GM23338 (cell line): ENCODE data around the gene IL19. TPM values are rescaled to one million over a fixed set of nuclear protein-coding genes. Genes with fewer than 3 reads are reported as not detected.

ENCODE experiments used
- ATAC-seq: fragments of 200-7000 bp; cut with Tn5 transposase; 3 replicates; pipeline ENCODE4 v1.9.1; 2020
- DNase-seq: peaks from one replicate; pipeline ENCODE4 v3.0.0-alpha.2; 2015; ENCODE audit warnings: low spot score
- H2AFZ ChIP-seq: fragments of 200-600 bp; sonication (generic); 2 replicates; pipeline ENCODE4 v1.8.0; 2016; ENCODE audit warnings: antibody characterized with exemption, mild to moderate bottlenecking, moderate library complexity
- H3F3A ChIP-seq: fragments of 200-600 bp; sonication (generic); replicated peaks from 2 replicates; pipeline ENCODE4 v1.8.0; 2017; ENCODE audit warnings: antibody characterized with exemption, mixed run types, low read depth
- H3K27ac ChIP-seq: fragments of 200-600 bp; sonication (generic); 2 replicates; pipeline ENCODE4 v1.6.1; 2016; ENCODE audit warnings: low read depth
- H3K27me3 ChIP-seq: fragments of 200-600 bp; sonication (generic); 2 replicates; pipeline ENCODE4 v1.8.0; 2016; ENCODE audit warnings: mild to moderate bottlenecking, mixed run types, moderate library complexity; ENCODE audit not compliant: insufficient read depth
- H3K36me3 ChIP-seq: fragments of 200-600 bp; sonication (generic); 2 replicates; pipeline ENCODE4 v1.8.0; 2016; ENCODE audit warnings: mild to moderate bottlenecking; ENCODE audit not compliant: insufficient read depth
- H3K4me1 ChIP-seq: fragments of 200-600 bp; sonication (generic); 2 replicates; pipeline ENCODE4 v1.8.0; 2016; ENCODE audit warnings: mild to moderate bottlenecking, moderate library complexity; ENCODE audit not compliant: insufficient read depth
- H3K4me2 ChIP-seq: fragments of 200-600 bp; sonication (generic); 2 replicates; pipeline ENCODE4 v1.7.1; 2017; ENCODE audit warnings: mixed run types
- H3K4me3 ChIP-seq: fragments of 200-600 bp; sonication (generic); 2 replicates; pipeline ENCODE4 v1.6.1; 2016; ENCODE audit warnings: mixed run types
- H3K79me2 ChIP-seq: fragments of 200-600 bp; sonication (generic); replicated peaks from 2 replicates; pipeline ENCODE4 v1.8.0; 2017; ENCODE audit warnings: mild to moderate bottlenecking; ENCODE audit not compliant: insufficient read depth
- H3K9me2 ChIP-seq: fragments of 200-600 bp; sonication (generic); 2 replicates; pipeline ENCODE4 v1.8.0; 2017; ENCODE audit not compliant: insufficient read depth
- H4K20me1 ChIP-seq: fragments of 200-600 bp; sonication (generic); replicated peaks from 2 replicates; pipeline ENCODE4 v1.8.0; 2017; ENCODE audit warnings: mild to moderate bottlenecking; ENCODE audit not compliant: insufficient read depth
- H3K27ac Mint-ChIP-seq: 2 replicates; pipeline ENCODE4 v1.8.0; 2020; ENCODE audit warnings: inconsistent platforms, mild to moderate bottlenecking, moderate library complexity, mixed read lengths
- H3K27me3 Mint-ChIP-seq: 3 replicates; pipeline ENCODE4 v1.8.0; 2022; ENCODE audit warnings: low read depth, mild to moderate bottlenecking, moderate library complexity, mixed read lengths, inconsistent platforms; ENCODE audit not compliant: insufficient read depth, poor library complexity
- H3K36me3 Mint-ChIP-seq: 3 replicates; pipeline ENCODE4 v1.8.0; 2021; ENCODE audit warnings: low read depth, mild to moderate bottlenecking, inconsistent platforms, moderate library complexity, mixed read lengths
- H3K4me1 Mint-ChIP-seq: 3 replicates; pipeline ENCODE4 v1.8.0; 2020; ENCODE audit warnings: mild to moderate bottlenecking, inconsistent platforms, mixed read lengths
- H3K4me3 Mint-ChIP-seq: 3 replicates; pipeline ENCODE4 v1.8.0; 2021; ENCODE audit warnings: moderate library complexity, mild to moderate bottlenecking, inconsistent platforms, mixed read lengths
- H3K9me3 Mint-ChIP-seq: 3 replicates; pipeline ENCODE4 v1.8.0; 2020; ENCODE audit warnings: moderate library complexity, mild to moderate bottlenecking, inconsistent platforms, mixed read lengths
- CREB1 ChIP-seq: fragments of 250-450 bp; sonication (Bioruptor Pico); IDR thresholded peaks from 2 replicates; pipeline ENCODE4 v1.5.0; 2020; ENCODE audit warnings: low read depth, mild to moderate bottlenecking, moderate library complexity
- ETS1 ChIP-seq: IDR thresholded peaks from 2 replicates; pipeline ENCODE4 v1.6.1; 2016; ENCODE audit warnings: antibody characterized with exemption
- EZH2 ChIP-seq: fragments of 200-600 bp; sonication (generic); IDR thresholded peaks from one replicate; pipeline ENCODE4 v1.8.0; 2017; ENCODE audit warnings: antibody characterized with exemption, mild to moderate bottlenecking, low read depth; ENCODE audit not compliant: unreplicated experiment
- EZH2phosphoT487 ChIP-seq: fragments of 200-600 bp; sonication (generic); IDR thresholded peaks from one replicate; pipeline ENCODE4 v1.8.1; 2018; ENCODE audit warnings: antibody characterized with exemption; ENCODE audit not compliant: unreplicated experiment
- JUNB ChIP-seq: IDR thresholded peaks from one replicate; pipeline ENCODE4 v1.6.1; 2016; ENCODE audit warnings: antibody characterized with exemption; ENCODE audit not compliant: unreplicated experiment
- NANOG ChIP-seq: IDR thresholded peaks from 2 replicates; pipeline ENCODE4 v1.6.1; 2016; ENCODE audit warnings: antibody characterized with exemption, borderline replicate concordance
- POLR2AphosphoS5 ChIP-seq: IDR thresholded peaks from 2 replicates; pipeline ENCODE4 v1.6.1; 2016; ENCODE audit warnings: antibody characterized with exemption, low read depth
- STAT1 ChIP-seq: IDR thresholded peaks from one replicate; pipeline ENCODE4 v1.6.1; 2016; ENCODE audit warnings: antibody characterized with exemption; ENCODE audit not compliant: unreplicated experiment
- ZNF114 ChIP-seq: fragments of 250-450 bp; sonication (Bioruptor Pico); IDR thresholded peaks from 2 replicates; pipeline ENCODE4 v1.5.0; 2020; ENCODE audit warnings: mild to moderate bottlenecking, moderate library complexity
- ZNF331 ChIP-seq: fragments of 250-450 bp; sonication (Bioruptor Pico); IDR thresholded peaks from 2 replicates; pipeline ENCODE4 v1.5.0; 2020; ENCODE audit warnings: low read depth, mild to moderate bottlenecking, moderate library complexity
- ZNF462 ChIP-seq: fragments of 250-450 bp; sonication (Bioruptor Pico); IDR thresholded peaks from 2 replicates; pipeline ENCODE4 v1.5.0; 2020; ENCODE audit warnings: mild to moderate bottlenecking, moderate library complexity
- polyA plus RNA-seq: library from polyadenylated mRNA; unstranded; fragments of >200 nt; fragmentation: Nextera tagmentation; extraction: Ambion mirVana; gene quantifications from 2 replicates; pipeline ENCODE4 v1.2.1, GENCODE V29; 2016
- total RNA-seq: library from RNA; depleted of rRNA; stranded (reverse); fragments of >200 nt; shearing (Covaris generic); gene quantifications from 2 replicates; pipeline ENCODE4 v1.2.3, GENCODE V29; 2014
- TF ChIP-seq, protein P1 (sequence below), 2 experiments: fragments of 200-600 bp in 1 of 2; sonication (generic) in 1 of 2; conservative IDR thresholded peaks; 2 replicates each; pipeline versions ENCODE4 v1.5.1 to v1.6.1; 2016 to 2017; ENCODE audit warnings: antibody characterized with exemption in 2 of 2, low read depth in 2 of 2, mild to moderate bottlenecking in 2 of 2, moderate library complexity in 1 of 2
- TF ChIP-seq, protein P2 (sequence below): IDR thresholded peaks from one replicate; pipeline ENCODE4 v1.6.1; 2018; ENCODE audit warnings: antibody characterized with exemption; ENCODE audit not compliant: unreplicated experiment

IL19 gene
- total and polyA plus RNA-seq, 2 experiments from 2014 or later = not detected

DNA sequence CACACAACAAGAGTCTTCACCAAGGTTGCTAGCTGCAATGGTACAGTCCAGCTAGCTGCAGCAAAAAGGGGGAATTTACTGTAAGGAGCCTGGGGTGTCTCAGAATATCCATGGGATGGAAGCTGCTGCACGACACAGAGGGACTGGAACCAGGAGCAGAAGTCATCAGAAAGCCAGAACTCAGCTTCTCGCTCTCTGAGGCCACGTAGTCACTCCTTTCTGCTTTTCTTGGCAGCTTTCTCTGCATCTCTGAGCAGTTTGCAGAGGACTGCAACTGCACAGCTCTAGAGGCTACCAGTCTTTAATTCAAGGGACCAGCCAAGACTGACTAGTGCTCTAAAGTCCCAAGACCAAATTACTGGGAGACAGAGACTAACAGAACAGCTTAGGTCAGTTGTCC is 28.7 kb downstream of the IL19 start:
- H3K4me3 ChIP-seq = no peak overlapping the region
- no peaks in the 10 kb centered on the region for H3K36me3 ChIP-seq
- no peaks in the 10 kb centered on the region for H3K27me3 ChIP-seq
- Mint-ChIP-seq H3K27ac (no peak overlapping the region), H3K9me3 (no peaks in the 10 kb centered on the region), H3K4me1 (no peaks in the 10 kb centered on the region), H3K27me3 (peaks cover 5% of the 10 kb centered on the region), H3K4me3 (no peak overlapping the region), H3K36me3 (no peaks in the 10 kb centered on the region)
- no peak overlapping the region for H3K27ac ChIP-seq
- H3K79me2 ChIP-seq = no peaks in the 10 kb centered on the region
- no peak overlapping the region for H2AFZ ChIP-seq
- no peaks in the 10 kb centered on the region for H3F3A ChIP-seq
- no peak for ATAC-seq
- no peaks in the 10 kb centered on the region; the same call in 1 of the 2 replicates for H4K20me1 ChIP-seq
- TF ChIP-seq NANOG (no peak), ZNF331 (CRISPR knock-in tag) (no peak), EZH2phosphoT487 (no peak), ZNF462 (CRISPR knock-in tag) (no peak), STAT1 (no peak), CREB1 (CRISPR knock-in tag) (no peak), ZNF114 (CRISPR knock-in tag) (no peak), POLR2AphosphoS5 (no peak), JUNB (no peak), EZH2 (no peak), ETS1 (no peak)
- TF ChIP-seq, protein P1, sequence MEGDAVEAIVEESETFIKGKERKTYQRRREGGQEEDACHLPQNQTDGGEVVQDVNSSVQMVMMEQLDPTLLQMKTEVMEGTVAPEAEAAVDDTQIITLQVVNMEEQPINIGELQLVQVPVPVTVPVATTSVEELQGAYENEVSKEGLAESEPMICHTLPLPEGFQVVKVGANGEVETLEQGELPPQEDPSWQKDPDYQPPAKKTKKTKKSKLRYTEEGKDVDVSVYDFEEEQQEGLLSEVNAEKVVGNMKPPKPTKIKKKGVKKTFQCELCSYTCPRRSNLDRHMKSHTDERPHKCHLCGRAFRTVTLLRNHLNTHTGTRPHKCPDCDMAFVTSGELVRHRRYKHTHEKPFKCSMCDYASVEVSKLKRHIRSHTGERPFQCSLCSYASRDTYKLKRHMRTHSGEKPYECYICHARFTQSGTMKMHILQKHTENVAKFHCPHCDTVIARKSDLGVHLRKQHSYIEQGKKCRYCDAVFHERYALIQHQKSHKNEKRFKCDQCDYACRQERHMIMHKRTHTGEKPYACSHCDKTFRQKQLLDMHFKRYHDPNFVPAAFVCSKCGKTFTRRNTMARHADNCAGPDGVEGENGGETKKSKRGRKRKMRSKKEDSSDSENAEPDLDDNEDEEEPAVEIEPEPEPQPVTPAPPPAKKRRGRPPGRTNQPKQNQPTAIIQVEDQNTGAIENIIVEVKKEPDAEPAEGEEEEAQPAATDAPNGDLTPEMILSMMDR (conservative IDR thresholded peaks at IDR 0.05; ENCODE audit: low read depth in 2 of 2) = no peak
- TF ChIP-seq, protein P2, sequence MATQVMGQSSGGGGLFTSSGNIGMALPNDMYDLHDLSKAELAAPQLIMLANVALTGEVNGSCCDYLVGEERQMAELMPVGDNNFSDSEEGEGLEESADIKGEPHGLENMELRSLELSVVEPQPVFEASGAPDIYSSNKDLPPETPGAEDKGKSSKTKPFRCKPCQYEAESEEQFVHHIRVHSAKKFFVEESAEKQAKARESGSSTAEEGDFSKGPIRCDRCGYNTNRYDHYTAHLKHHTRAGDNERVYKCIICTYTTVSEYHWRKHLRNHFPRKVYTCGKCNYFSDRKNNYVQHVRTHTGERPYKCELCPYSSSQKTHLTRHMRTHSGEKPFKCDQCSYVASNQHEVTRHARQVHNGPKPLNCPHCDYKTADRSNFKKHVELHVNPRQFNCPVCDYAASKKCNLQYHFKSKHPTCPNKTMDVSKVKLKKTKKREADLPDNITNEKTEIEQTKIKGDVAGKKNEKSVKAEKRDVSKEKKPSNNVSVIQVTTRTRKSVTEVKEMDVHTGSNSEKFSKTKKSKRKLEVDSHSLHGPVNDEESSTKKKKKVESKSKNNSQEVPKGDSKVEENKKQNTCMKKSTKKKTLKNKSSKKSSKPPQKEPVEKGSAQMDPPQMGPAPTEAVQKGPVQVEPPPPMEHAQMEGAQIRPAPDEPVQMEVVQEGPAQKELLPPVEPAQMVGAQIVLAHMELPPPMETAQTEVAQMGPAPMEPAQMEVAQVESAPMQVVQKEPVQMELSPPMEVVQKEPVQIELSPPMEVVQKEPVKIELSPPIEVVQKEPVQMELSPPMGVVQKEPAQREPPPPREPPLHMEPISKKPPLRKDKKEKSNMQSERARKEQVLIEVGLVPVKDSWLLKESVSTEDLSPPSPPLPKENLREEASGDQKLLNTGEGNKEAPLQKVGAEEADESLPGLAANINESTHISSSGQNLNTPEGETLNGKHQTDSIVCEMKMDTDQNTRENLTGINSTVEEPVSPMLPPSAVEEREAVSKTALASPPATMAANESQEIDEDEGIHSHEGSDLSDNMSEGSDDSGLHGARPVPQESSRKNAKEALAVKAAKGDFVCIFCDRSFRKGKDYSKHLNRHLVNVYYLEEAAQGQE = no peak
- no peak overlapping the region for H3K4me2 ChIP-seq
- DNase-seq = no peak
- H3K9me2 ChIP-seq = no peaks in the 10 kb centered on the region
- H3K4me1 ChIP-seq = no peaks in the 10 kb centered on the region
